Heart left ventricle (tissue), 16 donors: Measurements from ENCODE around the gene CCDC50. TPM values are rescaled to one million over a fixed set of nuclear protein-coding genes. Genes with fewer than 3 reads are reported as not detected.

Experiments used
- ATAC-seq, 4 donors: fragments of 200-7000 bp; cut with Tn5 transposase; one replicate each; pipeline ENCODE4 v1.9.1; 2020 to 2022; ENCODE audit warnings: moderate library complexity in 4 of 4, mild to moderate bottlenecking in 3 of 4, moderate number of reproducible peaks in 1 of 4
- DNase-seq, 5 donors: peaks; one replicate each; pipeline ENCODE4 v3.0.0-alpha.2; 2020
- H3K27ac ChIP-seq, 12 donors: fragments of 200-600 bp; sonication (generic) in 4 of 12; one replicate each; pipeline versions ENCODE4 v1.5.0 to v1.8.0; 2016 to 2022; ENCODE audit warnings: mild to moderate bottlenecking in 2 of 12
- H3K27me3 ChIP-seq, 9 donors: fragments of 200-600 bp; sonication (generic) in 2 of 9; one replicate each; pipeline versions ENCODE4 v1.5.1 to v1.8.0; 2016 to 2022; ENCODE audit warnings: mild to moderate bottlenecking in 3 of 9
- H3K36me3 ChIP-seq, 9 donors: fragments of 200-600 bp; sonication (generic) in 2 of 9; one replicate each; pipeline versions ENCODE4 v1.5.0 to v1.8.0; 2018 to 2022; ENCODE audit warnings: mild to moderate bottlenecking in 2 of 9
- H3K4me1 ChIP-seq, 12 donors: fragments of 200-600 bp; sonication (generic) in 4 of 12; one replicate each; pipeline versions ENCODE4 v1.5.0 to v1.8.0; 2016 to 2022; ENCODE audit warnings: mild to moderate bottlenecking in 3 of 12
- H3K4me3 ChIP-seq, 12 donors: fragments of 200-600 bp; sonication (generic) in 4 of 12; one replicate each; pipeline versions ENCODE4 v1.5.0 to v1.8.0; 2017 to 2022; ENCODE audit warnings: mild to moderate bottlenecking in 9 of 12, moderate library complexity in 4 of 12
- H3K9me3 ChIP-seq, 12 donors: fragments of 200-600 bp; sonication (generic) in 4 of 12; one replicate each; pipeline versions ENCODE4 v1.5.0 to v1.8.0; 2016 to 2022; ENCODE audit warnings: mild to moderate bottlenecking in 1 of 12
- CTCF ChIP-seq, 12 donors: fragments of 200-600 bp; sonication (generic) in 4 of 12; IDR thresholded peaks; one replicate each; pipeline versions ENCODE4 v1.5.0 to v1.8.0; 2018 to 2022; ENCODE audit warnings: antibody characterized with exemption in 12 of 12, mild to moderate bottlenecking in 5 of 12
- POLR2A ChIP-seq, 2 donors: fragments of 450-650 bp; IDR thresholded peaks; one replicate each; pipeline ENCODE4 v1.6.1; 2017; ENCODE audit warnings: antibody characterized with exemption in 2 of 2, mild to moderate bottlenecking in 2 of 2, moderate library complexity in 2 of 2
- WGBS, 4 donors: extraction: QIAGEN DNeasy Blood & Tissue Kit in 2 of 4; methylation state at CpG; one replicate each; pipeline versions ENCODE4 v1.1.5 to v1.1.7; 2013 to 2018; 5-methylcytosine and 5-hydroxymethylcytosine counted together
- intact Hi-C, 10 donors: fragments of 100-400 bp; cut with DNase I; formaldehyde crosslinking; loops; one replicate each; pipeline versions ENCODE4 v1.11.1 to v1.14.2; 2022
- polyA plus RNA-seq, 2 donors: library from polyadenylated mRNA; stranded (reverse); fragments of 200-250 nt; gene quantifications; one replicate each; pipeline ENCODE4 v1.2.3, GENCODE V29; 2013
- total RNA-seq, 9 donors: library from RNA; depleted of rRNA in 2 of 9; stranded (reverse); fragments of >200 nt in 2 of 9; fragmentation: NEBNext Ultra II Directional in 3 of 9; extraction: Animal tissue kit (Norgen Biotek cat#: 25700) in 3 of 9; gene quantifications; one replicate each; pipeline versions ENCODE4 v1.1.0 to v1.2.4, GENCODE V29; 2016 to 2023
- donor health status: ischemic (EF 13 %, LVEDD 7.1; RV severe dilation, severe dysfunction).
- donor health status: healthy with polysubstance abuse.
- donor health status: DM: no; HTN: yes; CAD: no.
- donor health status: DM: no; HTN: no; CAD: no.
- donor health status: ischemic (EF 25% LVEDD 6.9; RV normal size, moderate dysfunction).
- donor health status: ischemic (EF 25% LVEDD 5.7; RV mildly dilated, moderate dysfunction).
- donor health status: healthy.
- donor health status: DM: yes; HTN: yes; CAD: no.
- donor health status: ischemic (EF 35%, LVEDD 5.7; RV mildly dilated, moderate dysfunction).
- donor health status: nonischemic (EF 11% LVEDD 7.7; RV severe dilation, severe dysfunction).
- donor health status: DM: yes; HTN: yes; CAD: no.
- donor health status: PGD.
- donor health status: ischemic (EF 29% LVEDD 5.4; RV normal size, mild dysfunction).
- donor health status: nonischemic (EF 23%, LVEDD 6.1; RV moderate dilation, normal function).

The CCDC50 gene
- total and polyA plus RNA-seq, 11 donors, result 16.1 to 75.7 (median 54.2) TPM

DNA sequence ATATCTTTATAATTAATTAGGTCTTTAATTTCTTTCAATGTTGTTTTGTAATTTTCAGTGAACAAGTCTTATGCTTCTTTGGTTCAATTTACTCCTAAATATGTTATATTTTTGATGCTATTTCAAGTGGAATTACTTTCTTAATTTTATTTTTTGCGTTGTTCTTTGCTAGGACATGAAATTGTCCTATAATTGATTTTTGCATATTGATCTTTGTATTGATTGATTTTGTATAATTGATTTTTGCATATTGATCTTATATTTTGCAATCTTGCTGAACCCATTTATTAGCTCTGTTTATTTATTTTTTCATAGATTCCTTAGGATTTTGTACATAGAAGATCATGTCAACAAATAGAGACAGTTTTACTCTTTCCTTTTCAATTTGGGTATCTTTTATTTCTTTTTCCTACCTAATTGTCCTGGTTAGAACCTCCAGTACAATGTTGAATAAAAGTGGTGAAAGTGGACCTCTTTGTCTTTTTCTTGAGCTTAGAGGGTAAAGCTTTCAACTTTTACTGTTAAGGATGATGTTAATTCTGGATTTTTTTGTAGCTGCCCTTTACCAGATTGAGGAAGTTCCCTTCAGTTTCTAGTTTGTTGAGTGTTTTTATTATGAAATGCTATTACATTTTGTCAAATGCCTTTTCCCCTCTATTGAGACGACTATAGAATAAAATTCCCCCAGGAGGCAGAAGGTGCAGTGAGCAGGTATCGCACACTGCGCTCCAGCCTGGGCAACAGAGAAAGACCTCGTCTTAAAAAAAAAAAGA lies 36.8 kb upstream of the CCDC50 start:
- ATAC-seq, result no peak
- intact Hi-C loops, result loop anchor here in 1 of 10 donors (5.0 kb wide), 1 partner anchor 35 kb away; the partner anchor contains the start of gene CCDC50
- Histone ChIP-seq H3K9me3 (peaks cover 0 to 5% (median 0%) of the 10 kb centered on the region in 12 donors), H3K27me3 (no peaks in the 10 kb centered on the region), H3K4me3 (no peak overlapping the region), H3K4me1 (peaks cover 0 to 16% (median 0%) of the 10 kb centered on the region in 12 donors), H3K27ac (no peak overlapping the region), H3K36me3 (no peaks in the 10 kb centered on the region)
- DNase-seq, result no peak
- no peak for TF ChIP-seq CTCF (IDR thresholded peaks at IDR 0.05)
- 76 to 94% (median 83%) methylated on average over 5 of the region's 5 CpGs for WGBS, 4 donors

DNA sequence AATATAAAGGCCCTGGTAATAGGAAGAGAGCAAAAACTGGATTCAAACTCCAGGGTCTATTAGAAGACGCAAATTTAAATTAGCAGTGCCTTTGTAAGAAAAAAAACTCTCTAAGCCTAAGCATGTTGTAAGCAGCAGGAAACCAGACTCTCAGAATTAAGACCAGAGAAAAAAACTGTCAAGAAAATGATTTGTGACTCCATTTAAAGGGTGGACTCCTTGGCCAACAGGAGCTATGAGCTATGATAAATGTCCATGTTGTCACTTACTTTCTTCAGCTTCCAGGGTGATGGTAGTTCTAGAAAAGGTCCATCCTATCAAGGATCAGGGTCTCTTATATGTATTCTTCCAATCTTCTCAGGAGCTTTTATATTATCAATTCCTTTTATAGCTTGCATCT lies 34.9 kb upstream of the CCDC50 start:
- TF ChIP-seq CTCF (IDR thresholded peaks at IDR 0.05), result no peak
- TF ChIP-seq POLR2A (IDR thresholded peaks at IDR 0.05), result no peak
- intact Hi-C loops, result loop anchor here in 1 of 10 donors (5.0 kb wide), 1 partner anchor 33 kb away; the partner anchor contains the start of gene CCDC50
- H3K9me3 ChIP-seq, result peaks cover 0 to 5% (median 0%) of the 10 kb centered on the region in 12 donors
- WGBS, 4 donors, result 94 to 100% (median 96%) methylated on average over 1 of the region's 1 CpG
- H3K36me3 ChIP-seq, result no peaks in the 10 kb centered on the region
- H3K4me3 ChIP-seq, result no peak overlapping the region
- DNase-seq, result no peak
- no peak for ATAC-seq
- peaks cover 0 to 16% (median 0%) of the 10 kb centered on the region in 12 donors for H3K4me1 ChIP-seq
- H3K27me3 ChIP-seq, result no peaks in the 10 kb centered on the region
- H3K27ac ChIP-seq, result no peak overlapping the region

GRCh38 chr3:191296041-191296541 lies 33.1 kb upstream of the CCDC50 start:
- Histone ChIP-seq H3K4me1 (peaks cover 0 to 9% (median 0%) of the 10 kb centered on the region in 12 donors), H3K36me3 (no peaks in the 10 kb centered on the region), H3K27me3 (no peaks in the 10 kb centered on the region), H3K9me3 (peaks cover 0 to 5% (median 0%) of the 10 kb centered on the region in 12 donors), H3K27ac (no peak overlapping the region), H3K4me3 (no peak overlapping the region)
- ATAC-seq, result no peak
- DNase-seq, result no peak
- TF ChIP-seq POLR2A (IDR thresholded peaks at IDR 0.05) (no peak), CTCF (IDR thresholded peaks at IDR 0.05) (no peak)
- intact Hi-C loops, result no loop called here
- WGBS, 4 donors, result 64 to 84% (median 81%) methylated on average over 4 of the region's 4 CpGs

DNA sequence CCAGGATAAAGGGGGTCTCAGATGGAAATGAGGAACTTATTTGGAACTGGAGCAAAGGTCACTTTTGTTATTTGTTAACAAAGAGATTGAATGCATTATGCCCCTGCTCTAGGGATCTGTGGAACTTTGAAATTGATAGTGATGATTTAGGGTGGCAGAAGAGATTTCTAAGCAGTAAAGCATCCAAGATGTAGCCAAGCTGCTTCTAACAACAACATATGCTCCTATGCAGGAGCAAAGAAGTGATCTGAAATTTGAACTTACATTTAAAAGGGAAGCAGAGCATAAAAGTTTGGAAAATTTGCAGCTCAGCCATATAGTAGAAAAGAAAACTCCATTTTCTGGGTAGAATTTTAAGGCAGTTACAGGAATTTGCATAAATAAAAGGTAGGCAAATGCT lies 30.3 kb upstream of the CCDC50 start:
- H3K36me3 ChIP-seq, result no peaks in the 10 kb centered on the region
- ATAC-seq, result no peak
- no peaks in the 10 kb centered on the region for H3K27me3 ChIP-seq
- no peak for DNase-seq
- H3K4me1 ChIP-seq, result no peaks in the 10 kb centered on the region
- intact Hi-C loops, result no loop called here
- TF ChIP-seq POLR2A (IDR thresholded peaks at IDR 0.05) (no peak), CTCF (IDR thresholded peaks at IDR 0.05) (no peak)
- H3K4me3 ChIP-seq, result no peak overlapping the region
- no peaks in the 10 kb centered on the region for H3K9me3 ChIP-seq
- no peak overlapping the region for H3K27ac ChIP-seq
